Lower leg skin (tissue), 4 donors: ENCODE data around the gene NUDT13. TPM values are rescaled to one million over a fixed set of nuclear protein-coding genes. Genes with fewer than 3 reads are reported as not detected.
A peak's percentile ranks its signal among the peaks of the same experiment; 100 is the strongest.

Experiments
- DNase-seq, 2 donors: peaks; one replicate each; pipeline ENCODE4 v3.0.0-alpha.2; 2019; ENCODE audit warnings: low spot score in 2 of 2
- H3K4me3 ChIP-seq: fragments of 200-600 bp; sonication (generic); 2 replicates; pipeline ENCODE4 v1.5.1; 2017; ENCODE audit warnings: mild to moderate bottlenecking, low read depth; ENCODE audit not compliant: poor library complexity, severe bottlenecking
- CTCF ChIP-seq, 3 donors: fragments of 450-650 bp; IDR thresholded peaks; one replicate each; pipeline ENCODE4 v1.5.1; 2016; ENCODE audit warnings: antibody characterized with exemption in 3 of 3, mild to moderate bottlenecking in 3 of 3, moderate library complexity in 2 of 3
- POLR2A ChIP-seq, 2 donors: fragments of 450-650 bp; IDR thresholded peaks; one replicate each; pipeline ENCODE4 v1.6.1; 2016 to 2017; ENCODE audit warnings: antibody characterized with exemption in 2 of 2, mild to moderate bottlenecking in 1 of 2, moderate library complexity in 1 of 2
- WGBS, 2 donors: methylation state at CpG; one replicate each; pipeline ENCODE4 v1.1.5; 2018; 5-methylcytosine and 5-hydroxymethylcytosine counted together
- intact Hi-C: fragments of 100-400 bp; cut with DNase I; formaldehyde crosslinking; loops from one replicate; pipeline ENCODE4 v1.15.0; 2023; ENCODE audit warnings: low total_unique reads
- total RNA-seq, 4 donors: library from RNA; depleted of rRNA; stranded (reverse); fragments of >200 nt; gene quantifications; one replicate each; pipeline ENCODE4 v1.1.0, GENCODE V29; 2016

Gene NUDT13
- total RNA-seq, 4 donors from 2014 or later = 1.3 to 3.6 (median 2.9) TPM

DNA sequence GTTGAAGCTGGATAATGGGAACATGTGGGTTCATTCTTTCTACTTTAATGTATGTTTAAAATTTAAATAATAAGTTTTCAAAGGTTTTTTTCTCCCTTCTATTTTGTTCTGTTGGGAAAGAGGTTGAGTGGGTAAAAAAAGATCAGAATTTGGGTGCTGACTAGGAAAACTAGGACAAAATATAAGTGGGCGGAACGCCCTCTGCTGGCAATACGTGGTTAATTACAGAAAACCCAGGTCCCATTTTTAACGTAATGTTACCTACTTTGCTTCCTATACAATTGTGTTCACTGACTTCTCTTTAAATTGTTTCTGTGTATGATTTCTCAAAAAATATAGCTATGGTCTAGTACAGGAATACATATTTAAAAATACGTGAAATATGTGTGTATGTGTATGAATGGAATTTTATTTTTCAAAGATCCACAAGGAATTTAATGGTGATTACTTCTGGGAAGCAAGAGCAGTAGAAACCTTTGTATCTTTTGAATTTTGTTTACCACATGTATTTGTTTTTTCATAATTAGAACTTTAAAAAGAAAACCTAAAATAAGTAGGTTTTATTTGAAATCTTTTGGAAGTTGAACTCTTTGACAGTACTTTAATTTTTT lies 48.9 kb downstream of the NUDT13 start:
- WGBS, 2 donors = 5 to 6% methylated on average over 5 of the region's 5 CpGs
- peak; percentile 46 to 88 for DNase-seq
- H3K4me3 ChIP-seq = no peak overlapping the region
- intact Hi-C loops = loop anchor here (10.0 kb wide), 1 partner anchor 84 kb away; no protein-coding TSS in a partner anchor
- no peak for TF ChIP-seq POLR2A (IDR thresholded peaks at IDR 0.05)
- TF ChIP-seq CTCF (IDR thresholded peaks at IDR 0.05) = no peak

DNA sequence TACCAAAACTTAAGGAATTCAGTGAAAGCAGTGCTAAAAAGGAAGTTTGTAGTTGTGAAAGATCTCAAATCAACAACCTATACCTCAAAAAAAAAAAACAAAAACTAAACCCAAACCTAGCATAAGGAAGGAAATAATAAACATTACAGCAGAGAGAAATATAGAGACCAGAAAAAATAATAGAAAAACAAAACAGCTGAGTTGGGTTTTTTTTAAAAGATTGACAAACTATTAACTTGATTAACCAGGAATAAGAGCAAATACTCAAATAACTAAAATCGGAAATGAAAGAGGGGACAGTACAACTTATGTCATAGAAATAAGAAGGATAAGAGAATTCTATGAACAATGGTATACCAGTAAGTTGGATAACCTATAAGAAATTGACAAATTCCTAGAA lies 50.8 kb downstream of the NUDT13 start:
- 83 to 90% methylated on average over 1 of the region's 1 CpG for WGBS, 2 donors
- intact Hi-C loops = no loop called here
- H3K4me3 ChIP-seq = no peak overlapping the region
- TF ChIP-seq CTCF (IDR thresholded peaks at IDR 0.05) (no peak), POLR2A (IDR thresholded peaks at IDR 0.05) (no peak)
- no peak for DNase-seq

DNA sequence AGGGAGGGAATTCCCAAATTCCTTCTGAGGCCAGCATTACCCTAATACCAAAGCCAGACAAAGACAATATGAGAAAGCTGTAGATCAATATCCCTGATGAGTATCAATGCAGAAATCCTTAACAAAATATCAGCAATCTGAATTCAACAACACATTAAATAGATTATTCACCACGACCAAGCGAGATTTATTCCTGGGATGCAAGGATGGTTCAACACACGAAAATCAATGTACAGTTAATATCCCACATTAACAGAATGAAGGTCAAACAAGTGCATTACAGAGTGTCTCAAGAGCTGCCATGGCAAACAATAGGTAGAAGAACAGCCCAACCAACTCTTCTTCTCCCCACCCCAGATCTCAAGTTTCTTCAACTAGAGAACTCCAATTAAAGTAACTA lies 51.4 kb downstream of the NUDT13 start:
- no peak for DNase-seq
- no peak overlapping the region for H3K4me3 ChIP-seq
- WGBS, 2 donors = 89 to 94% methylated on average over 3 of the region's 3 CpGs
- TF ChIP-seq CTCF (IDR thresholded peaks at IDR 0.05) (no peak), POLR2A (IDR thresholded peaks at IDR 0.05) (no peak)
- intact Hi-C loops = no loop called here

DNA sequence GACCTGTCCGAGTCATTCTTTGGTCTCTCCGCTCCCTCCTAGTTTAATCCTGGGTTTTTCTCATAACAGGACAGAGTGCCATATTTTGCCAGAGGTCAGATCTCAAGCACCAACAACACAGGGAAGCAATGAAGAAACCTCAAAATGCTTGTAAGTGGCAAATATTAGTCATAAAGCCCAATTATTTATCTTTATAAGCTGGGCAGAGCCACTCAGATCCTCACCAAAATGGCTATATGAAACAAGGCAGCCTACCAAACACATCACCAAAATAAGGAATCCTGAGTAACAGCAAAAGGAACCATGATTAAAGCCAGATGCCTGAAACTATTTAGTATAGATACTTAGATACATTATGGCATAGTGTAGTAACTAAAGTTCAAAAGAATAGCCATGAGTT lies 52.8 kb downstream of the NUDT13 start:
- TF ChIP-seq POLR2A (IDR thresholded peaks at IDR 0.05) (no peak), CTCF (IDR thresholded peaks at IDR 0.05) (no peak)
- H3K4me3 ChIP-seq = no peak overlapping the region
- no peak for DNase-seq
- intact Hi-C loops = no loop called here
- 95 to 97% methylated on average over 2 of the region's 2 CpGs for WGBS, 2 donors

DNA sequence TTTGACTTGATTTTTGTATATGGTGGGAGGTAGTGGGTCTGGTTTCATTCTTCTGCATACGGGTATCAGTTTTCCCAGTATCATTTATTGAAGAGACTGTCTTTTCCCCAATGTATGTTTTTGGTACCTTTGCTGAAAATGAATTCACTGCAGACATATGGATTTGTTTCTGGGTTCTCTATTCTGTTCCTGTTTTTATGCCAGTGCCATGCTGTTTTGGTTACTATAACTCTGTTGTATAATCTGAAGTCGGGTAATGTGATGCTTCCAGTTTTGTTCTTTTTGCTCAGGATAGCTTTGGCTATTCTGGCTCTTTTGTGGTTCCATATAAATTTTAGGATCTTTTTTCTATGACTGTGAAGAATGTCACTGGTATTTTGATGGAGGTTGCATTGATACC lies 56.7 kb downstream of the NUDT13 start:
- TF ChIP-seq CTCF (IDR thresholded peaks at IDR 0.05) (no peak), POLR2A (IDR thresholded peaks at IDR 0.05) (no peak)
- WGBS, 2 donors = 76 to 79% methylated on average over 2 of the region's 2 CpGs
- no peak overlapping the region for H3K4me3 ChIP-seq

GRCh38 chr10:73167458-73167782 lies 57.2 kb downstream of the NUDT13 start:
- H3K4me3 ChIP-seq = peak overlapping the region; percentile 84
- TF ChIP-seq CTCF (IDR thresholded peaks at IDR 0.05) (no peak), POLR2A (IDR thresholded peaks at IDR 0.05) (no peak)
- WGBS, 2 donors = 2 to 7% methylated on average over 5 of the region's 5 CpGs
- no peak for DNase-seq
- intact Hi-C loops = no loop called here

More for the DNA sequence above, 56.7 kb downstream of the NUDT13 start:
- intact Hi-C loops = no loop called here
- DNase-seq = no peak
